NCI-H146 treated with DMSO at 0.1 percent for 48 hours (cell line): ENCODE data around the gene THAP7.
A peak's percentile ranks its signal among the peaks of the same experiment; 100 is the strongest.

Experiments
- DNase-seq: peaks from one replicate; lab custom pipeline; 2025; ENCODE audit not compliant: unreplicated experiment; lab: John Stamatoyannopoulos, UW

The THAP7 gene

DNA sequence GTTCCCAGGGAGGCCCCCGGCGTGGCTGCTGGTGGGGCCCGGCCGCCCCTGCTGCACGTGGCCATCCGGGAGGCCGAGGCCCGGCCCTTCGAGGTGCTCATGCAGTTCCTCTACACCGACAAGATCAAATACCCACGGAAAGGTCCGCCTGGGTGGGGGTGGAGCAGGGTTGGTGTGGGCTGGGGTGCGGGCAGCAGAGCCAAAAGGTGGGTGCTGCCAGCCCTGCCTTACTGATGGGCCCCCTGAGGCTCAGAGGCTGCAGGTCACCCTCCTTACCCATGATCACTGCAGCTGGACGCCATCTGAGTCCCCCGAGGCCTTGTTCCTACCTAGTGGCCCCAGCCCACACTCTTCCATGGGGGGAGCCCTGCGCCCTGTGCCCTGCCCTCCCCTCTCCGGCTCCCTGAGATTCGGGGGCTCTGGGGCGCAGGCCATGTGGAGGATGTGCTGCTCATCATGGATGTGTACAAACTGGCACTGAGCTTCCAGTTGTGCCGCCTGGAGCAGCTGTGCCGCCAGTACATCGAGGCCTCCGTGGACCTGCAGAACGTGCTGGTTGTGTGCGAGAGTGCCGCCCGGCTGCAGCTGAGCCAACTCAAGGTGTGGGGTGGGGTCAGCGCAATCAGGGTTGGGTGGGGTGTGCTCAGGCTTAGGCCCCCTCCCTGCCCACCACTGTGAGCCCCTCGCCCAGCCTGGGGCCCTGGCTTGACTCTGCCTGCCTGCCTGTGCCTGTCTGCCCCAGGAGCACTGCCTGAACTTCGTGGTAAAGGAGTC lies 7.6 kb downstream of the THAP7 start:
- no peak for DNase-seq

DNA sequence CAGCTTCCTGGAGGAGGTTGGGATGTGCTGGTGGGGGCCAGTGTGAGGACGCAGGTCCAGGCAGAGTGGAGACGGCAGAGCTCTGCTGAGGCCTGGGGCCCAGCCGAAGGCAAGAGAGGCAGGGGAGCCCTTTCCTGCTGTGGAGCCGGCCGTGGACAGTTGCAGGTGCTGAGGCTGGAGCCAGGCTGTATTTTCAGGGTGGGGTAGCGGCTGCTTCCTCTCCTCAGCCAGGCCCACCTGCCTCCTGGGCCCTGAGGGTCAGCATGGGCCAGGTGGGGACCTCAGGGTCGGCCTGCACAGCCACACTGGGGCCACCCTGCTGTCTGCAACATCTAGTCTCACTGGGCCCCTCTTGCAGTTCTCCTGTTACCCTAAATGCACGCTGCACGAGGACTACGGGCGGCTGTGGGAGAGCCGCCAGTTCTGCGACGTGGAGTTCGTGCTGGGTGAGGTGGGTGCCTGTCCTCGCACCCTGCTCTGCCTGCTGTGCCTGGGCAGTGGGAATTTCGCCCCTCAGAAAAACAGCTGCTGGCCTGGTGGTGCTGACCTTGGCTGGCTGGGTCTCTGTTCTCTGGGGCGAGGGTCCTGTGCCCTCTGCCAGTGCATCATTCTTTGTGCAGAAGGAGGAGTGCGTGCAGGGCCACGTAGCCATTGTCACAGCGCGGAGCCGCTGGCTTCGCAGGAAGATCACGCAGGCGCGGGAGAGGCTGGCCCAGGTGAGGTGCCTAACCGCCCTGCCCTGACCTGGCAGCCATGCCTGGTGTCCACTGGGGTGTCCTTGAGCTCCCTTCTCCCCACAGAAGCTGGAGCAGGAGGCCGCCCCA lies 8.4 kb downstream of the THAP7 start:
- no peak for DNase-seq

DNA sequence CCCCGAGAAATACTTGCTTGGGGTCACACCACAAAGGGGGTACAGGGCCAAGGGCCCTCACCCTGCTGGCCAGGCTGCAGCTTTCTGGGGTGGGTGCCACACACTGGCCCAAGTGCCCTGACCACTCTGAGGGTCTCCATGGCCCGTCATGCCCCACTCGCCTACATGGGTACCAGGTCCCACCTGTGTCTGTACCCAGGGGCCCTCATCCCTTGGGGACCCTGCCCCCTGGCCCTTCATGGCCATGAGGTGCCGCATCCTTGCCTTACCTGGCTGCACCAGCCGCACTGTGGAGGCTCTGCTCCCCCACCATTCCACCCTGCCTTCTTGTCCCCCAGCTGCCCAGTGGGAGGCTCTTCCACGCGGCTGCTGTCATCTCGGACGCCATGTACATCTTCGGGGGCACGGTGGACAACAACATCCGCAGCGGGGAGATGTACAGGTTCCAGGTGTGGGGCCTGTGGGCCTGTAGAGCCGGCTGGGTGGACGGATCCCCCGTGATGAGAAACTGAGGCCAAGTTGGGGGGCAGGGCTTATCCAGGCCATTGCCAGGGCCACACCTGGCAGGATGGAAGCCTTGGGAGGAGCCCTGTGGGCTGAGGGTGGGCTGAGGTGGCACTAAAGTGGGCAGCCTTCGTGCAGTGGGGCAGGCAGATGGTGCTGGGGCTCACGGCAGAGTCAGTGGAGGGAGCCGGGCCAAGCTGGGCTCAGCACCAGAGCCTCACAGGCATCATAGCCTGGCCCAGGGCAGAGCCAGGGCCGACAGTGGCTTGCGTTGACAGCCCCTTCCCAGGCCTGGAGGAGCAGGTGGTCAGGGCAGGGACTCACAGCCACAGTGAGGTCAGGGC lies 9.2 kb downstream of the THAP7 start:
- no peak for DNase-seq

DNA sequence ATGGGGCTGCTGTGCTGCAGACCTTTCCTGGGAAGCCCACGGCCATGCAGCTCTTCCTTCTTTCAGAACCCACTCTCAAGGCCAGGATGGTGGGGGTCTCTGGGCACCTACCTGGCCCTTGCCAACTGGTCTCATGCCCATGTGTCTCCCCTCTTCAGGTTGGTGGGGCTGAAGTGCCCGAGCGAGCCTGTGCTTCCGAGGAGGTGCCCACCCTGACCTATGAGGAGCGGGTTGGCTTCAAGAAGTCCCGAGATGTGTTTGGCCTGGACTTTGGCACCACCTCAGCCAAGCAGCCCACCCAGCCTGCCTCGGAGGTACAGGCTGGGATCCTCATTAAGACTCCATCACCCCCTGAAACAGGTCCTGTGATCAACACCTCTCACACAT lies 9.9 kb downstream of the THAP7 start:
- DNase-seq, result no peak

DNA sequence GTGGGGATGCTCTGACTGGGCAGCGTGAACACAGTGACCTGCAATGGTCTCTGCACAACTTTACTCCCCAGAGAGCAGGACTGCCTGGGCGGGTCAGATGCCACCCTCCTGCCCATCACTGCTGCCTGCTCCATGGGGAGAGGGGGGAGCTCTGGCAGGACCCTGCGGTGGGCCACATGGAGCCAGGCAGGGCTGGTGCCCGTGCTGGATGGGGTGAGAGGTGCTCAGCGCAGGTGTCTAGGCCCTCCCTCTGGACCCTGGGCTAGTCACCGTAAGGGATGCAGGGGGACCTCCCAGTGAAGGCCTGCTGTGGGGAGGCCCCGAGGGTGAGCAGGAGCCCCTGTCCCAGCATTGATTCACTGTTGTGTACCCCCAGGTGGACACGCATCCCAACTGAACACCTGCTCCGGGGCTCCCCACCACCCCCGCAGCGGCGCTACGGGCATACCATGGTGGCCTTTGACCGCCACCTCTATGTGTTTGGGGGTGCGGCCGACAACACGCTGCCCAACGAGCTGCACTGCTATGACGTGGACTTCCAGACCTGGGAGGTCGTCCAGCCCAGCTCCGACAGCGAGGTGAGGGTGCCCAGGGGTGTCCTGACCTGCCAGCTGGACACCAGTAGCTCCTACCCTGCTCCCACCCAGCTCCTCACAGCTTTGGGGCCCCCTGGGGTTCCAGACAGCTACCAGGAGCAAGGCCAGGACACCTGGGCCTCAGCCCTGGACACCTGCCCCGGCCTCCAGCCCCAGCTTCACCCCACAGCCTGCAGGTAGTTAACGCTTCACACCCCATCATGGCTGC lies 10.5 kb downstream of the THAP7 start:
- no peak for DNase-seq

DNA sequence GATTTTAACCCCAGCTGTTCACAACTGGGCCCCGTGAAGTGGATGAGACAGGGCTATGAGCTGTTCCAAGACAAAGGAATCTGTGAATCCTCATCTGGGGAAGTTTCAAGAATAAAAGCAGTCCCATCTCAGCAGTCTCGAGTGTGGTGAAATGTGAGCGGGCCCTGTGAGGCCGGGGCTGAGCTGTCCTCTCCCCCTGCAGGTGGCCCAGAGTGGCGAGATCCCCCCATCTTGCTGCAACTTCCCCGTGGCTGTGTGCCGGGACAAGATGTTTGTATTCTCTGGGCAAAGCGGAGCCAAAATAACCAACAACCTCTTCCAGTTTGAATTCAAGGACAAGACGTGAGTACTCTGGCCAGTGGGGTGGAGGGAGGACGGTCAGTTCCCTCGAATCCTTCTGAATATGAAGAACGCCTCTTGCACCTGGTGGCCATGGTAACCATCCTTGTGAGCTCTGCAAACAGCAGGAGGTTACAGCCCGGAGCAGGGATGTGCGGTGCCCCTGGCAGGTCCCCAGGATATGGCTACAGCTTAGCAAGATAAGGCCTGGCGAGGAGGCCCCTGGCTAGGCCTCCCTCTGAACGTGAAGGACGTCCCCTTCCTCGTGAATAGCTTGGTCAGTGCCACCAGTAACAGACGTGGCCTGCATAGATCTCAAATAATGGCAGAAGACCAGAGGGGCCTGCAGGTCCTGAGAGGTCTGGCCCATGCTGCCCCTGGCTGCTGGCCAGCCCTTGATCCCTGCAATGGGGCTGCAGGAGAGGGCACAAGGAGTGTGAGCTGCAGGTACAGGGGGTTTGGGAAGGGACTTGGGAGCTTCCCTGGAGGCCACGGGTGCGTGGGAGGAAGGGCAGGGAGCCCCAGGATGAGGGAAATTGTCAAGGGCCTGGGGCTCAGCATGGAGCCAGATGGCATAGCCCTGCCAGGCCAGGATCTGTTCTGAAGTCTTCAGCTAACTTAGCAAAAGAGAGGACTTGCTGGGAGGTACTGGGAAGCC lies 11.4 kb downstream of the THAP7 start:
- DNase-seq, result no peak

DNA sequence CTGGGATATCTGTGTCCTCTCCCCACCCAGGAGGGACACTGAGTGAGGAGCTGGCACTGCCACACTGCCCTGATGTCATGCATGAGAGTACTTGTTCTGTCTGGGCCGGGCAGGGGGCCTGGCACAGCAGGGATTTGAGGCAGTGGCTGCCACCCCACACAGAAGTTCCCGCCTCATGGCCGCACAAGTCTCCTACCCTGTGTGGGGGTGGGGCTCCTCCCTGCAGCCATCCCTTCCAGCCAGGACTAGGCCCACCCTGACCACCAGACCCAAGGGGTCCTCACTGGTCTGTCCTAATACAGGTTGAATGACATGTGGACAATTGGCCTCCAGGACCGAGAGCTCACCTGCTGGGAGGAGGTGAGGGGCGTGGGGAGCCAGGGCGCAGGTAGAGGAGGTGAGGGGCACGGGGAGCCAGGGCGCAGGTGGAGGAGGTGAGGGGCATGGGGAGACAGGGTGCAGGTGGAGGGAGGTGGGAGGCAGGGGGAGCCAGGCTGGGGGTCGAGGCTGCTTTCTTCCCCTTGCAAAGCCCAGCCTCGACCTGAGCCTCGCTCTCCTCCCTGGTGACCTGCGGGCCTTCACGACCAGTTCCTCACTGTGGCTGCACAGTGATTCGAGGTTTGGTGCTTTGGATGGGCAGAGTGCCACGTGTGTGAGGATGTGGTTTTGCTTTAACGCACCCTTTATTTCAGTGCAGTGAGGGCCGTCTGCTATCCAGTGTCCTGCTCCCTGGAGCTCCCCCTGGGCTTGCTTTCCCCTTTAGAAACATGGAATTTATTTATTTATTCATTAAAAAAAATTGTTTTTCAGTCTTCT lies 12.4 kb downstream of the THAP7 start:
- DNase-seq, result no peak

DNA sequence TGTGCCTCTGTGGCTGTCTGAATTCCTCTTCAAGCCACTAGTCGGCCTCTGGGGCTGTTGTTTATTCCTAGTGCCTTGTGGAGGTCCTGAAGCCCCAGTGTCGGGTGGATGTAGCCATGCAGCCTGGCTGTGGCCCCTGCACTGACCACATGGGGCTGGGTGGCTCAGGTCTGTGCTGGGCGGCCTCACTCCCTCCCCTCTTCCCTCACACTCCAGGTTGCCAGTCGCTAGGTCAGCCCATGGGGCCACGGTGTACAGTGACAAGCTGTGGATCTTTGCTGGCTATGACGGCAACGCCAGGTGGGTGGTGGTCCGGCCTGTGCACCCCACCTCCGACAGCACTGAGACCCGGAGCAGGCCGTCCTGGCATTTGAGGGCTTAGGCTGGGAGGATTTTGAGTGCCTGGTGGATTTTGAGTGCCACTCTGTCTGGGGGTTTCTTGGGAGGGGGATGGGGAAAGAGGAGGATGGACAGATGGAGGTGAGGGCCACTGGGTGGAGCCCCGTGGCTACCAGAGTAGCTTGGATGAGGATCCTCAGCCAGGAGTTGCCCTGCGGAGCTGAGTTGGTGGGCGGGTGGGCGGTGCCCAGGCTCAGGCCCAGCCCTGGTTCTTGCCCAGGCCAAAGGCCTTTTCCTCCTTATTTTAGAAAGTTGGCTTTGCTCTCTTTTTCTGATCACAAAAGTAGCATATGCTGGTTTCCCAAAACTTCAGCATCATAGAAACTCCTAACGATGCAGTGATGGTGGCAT lies 13.2 kb downstream of the THAP7 start:
- no peak for DNase-seq

DNA sequence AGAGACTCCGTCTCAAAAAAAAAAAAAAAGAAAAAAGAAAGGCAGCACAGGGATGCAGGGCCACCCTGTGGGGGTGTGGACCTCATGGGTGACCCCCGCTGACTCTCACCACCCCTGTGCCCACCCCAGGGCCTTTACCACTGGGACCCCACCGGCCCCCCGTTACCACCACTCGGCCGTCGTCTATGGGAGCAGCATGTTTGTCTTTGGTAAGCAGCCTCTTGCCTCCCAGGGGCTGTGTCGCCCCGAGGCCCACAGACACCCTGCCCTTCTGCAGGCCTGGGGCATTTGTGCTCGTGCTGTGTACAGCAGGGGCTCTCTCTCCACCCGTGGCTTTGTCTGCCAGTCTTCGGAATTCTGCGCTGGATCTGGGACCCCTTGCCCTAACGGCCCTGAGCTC lies 14.5 kb downstream of the THAP7 start:
- no peak for DNase-seq

DNA sequence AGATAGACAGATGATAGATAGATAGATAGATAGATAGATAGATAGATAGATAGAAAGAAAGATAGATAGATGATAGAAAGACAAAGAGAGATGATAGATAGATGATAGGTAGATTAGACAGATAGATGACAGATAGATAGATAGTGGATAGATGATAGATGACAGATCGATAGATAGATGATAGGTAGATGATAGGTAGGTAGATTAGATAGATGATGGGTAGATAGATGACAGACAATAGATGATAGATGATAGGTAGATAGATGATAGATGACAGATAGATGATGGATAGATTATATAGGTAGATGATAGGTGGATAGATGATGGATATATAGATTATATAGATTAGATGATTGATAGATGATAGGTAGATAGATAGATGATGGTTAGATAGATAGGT lies 15.6 kb downstream of the THAP7 start:
- DNase-seq, result no peak

DNA sequence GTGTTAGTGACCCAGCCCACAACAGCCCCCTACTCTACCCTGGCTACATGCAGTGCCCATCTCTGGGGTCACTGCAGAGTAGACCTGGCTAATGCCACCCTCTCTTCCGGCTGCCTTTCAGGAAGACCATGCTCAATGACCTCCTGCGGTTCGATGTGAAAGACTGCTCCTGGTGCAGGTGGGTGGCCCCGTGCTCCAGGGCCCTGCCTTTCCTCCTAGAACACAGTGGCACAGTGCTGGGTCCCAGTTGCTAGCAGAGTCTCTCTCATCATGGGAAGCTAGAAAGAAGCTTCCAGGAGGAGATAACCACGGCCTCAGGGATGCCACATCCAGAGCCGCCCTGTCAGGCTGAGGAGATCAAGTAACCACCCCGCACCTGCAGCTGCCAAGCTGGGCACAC lies 16.2 kb downstream of the THAP7 start:
- no peak for DNase-seq

DNA sequence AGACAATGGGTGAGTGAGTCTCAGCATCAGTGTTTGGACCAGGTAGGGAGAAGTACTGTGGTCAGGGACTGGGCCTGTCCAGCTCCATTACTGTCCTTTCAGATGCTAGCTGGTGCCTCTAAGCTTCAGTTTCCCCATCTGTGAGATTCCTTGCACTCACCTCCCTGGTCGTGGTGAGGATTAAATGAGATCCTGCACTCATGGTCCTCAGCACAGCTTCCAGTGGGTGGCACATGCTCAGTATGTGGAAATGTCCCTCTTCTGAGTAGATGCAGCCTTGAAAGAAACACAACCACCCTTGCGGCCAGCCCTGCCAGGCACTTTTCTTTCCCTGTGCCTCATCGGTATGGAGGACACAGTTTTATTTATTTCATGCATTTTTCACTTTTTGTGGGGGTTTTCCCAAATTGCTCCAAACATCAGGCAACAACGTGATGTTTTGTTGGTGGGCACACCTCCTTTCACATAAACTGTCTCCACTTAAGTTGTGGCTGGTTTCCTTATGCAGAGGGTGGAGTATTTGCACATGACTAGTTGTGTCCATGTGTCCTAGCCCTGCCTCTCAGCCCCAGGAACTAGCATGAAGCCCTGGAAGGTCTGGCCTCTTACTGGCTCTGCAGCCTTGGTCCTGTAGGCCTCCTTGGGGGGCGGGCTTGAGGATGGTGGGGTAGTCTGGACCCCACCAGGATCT lies 18.7 kb downstream of the THAP7 start:
- no peak for DNase-seq

DNA sequence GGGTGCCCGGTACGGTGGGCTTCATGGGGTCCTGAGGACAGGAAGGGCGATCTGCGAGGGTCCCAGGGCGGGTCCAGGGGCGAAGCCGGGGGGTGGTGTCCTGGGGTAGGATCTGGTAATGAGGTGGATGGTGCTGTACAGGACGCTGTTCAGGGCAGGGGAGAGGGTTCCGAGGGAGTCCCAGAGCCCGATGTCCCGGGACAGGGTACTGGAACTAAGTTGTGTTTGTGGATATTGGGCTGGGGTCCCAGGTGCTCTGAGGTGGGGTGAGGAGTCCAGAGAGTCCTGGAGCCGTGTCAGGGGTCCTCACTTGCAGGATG lies 19.4 kb downstream of the THAP7 start:
- no peak for DNase-seq

DNA sequence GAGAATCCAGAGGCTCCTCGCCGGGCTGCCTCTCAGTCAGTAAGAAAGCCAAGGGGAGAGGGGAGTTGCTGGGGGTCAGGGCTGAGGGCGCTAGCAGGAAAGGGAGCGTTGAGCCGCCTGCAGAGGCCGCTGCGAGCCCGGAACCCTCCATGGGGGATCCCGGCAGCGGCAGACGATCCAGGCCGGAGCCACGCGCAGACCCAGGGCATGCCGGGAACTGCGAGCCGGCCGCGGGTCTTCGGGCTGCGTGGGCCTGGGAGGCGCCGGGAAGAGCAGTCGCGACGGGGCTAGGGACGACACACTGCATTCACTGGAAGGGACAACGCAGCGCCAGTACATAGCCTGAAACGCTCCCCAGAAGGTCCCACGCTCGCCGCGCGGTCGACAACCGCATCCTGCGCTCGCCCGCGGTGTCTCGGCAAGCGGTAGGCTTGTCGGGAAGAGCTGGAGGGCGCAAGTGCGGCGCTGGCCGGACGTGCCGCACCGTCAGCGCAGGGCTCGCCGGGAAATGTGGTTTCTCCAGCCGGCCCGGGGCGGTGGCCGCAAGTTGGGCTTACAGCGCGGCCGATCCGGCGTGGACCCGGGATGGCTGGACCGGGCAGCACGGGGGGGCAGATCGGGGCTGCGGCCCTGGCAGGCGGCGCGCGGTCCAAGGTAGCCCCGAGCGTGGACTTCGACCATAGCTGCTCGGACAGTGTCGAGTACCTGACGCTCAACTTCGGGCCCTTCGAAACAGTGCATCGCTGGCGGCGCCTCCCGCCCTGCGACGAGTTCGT lies 19.9 kb downstream of the THAP7 start, which contains the start of gene LZTR1:
Gene LZTR1, plus strand, starts transcription at position 511 of the 776 bp plus-strand sequence. Its CDS starts 75 bp downstream, at position 586.
- DNase-seq, result peak; percentile 22

DNA sequence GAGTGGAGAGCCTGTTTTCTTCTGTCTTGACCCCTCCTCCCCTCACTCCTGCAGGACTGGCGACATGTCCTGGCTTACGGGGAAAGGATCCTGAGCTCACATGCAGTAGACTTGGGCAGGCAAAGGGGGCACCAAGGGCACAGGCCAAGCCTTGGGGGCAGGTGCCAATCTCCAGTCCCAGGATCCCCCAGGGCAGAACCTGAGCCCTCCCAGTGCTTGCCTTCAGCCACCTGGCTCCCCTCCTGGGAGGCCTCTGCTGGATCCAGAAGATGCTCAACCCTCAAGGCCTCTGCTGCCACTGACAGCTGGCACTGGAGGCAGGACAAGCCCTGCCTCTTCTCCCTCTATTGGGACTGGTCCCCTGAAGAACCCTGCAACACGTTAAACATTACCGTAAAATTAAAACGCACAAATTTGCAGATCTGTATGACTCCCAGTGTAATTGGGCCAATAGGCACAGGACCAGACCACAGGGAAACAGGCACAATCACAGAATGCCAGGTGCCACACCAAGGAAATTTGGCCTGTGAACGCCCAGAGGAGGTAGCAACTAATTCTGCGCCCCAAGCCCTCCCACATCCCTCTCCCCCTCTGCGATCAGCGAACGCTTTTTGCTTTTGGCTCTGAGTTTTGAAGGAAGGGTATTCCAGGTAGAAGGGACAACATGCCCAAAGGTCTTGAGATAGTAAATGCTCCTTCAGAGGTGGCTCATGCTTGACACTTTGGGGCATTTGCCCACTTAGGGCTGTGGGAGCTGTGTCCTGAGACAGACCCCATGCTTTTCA lies 20.8 kb downstream of the THAP7 start:
- no peak for DNase-seq

DNA sequence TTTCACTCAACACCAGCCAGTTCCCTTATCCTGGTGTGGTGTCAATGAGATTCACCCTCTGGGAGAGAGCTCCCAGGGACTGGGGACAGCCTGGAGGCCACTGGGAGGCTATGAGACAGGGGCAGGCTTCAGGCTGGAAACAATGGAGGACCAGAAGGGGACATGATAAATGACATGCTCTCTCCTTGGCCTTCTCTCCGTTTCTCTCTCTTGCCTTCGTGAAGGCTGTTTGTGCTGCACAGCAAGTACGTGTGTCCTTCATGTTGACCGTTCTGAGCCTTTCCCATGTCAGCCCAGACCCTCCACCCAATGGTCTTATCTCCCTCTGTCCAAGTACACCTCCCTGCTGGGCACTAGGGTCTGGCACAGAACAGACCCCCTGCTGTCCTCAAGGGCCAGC lies 21.4 kb downstream of the THAP7 start:
- DNase-seq, result no peak
